Islet of Langerhans (tissue), 1 donor: ENCODE data around the gene COA8.

Source experiments
- FAIRE-seq: peaks from one replicate; lab custom pipeline; 2011; peaks lifted over from hg19 to GRCh38; lab: Jason Lieb, UNC

The COA8 gene

GRCh38 chr14:103526247-103526913 is 36.4 kb upstream of the COA8 start:
- no peak for FAIRE-seq

GRCh38 chr14:103526914-103527248 is 35.9 kb upstream of the COA8 start:
- no peak for FAIRE-seq

- no peak for FAIRE-seq
Measured at GRCh38 chr14:103527408-103528145, 35.2 kb upstream of the COA8 start.

- FAIRE-seq: no peak
Measured at GRCh38 chr14:103528146-103528586, 34.6 kb upstream of the COA8 start.

GRCh38 chr14:103528587-103529382 is 34.0 kb upstream of the COA8 start, which contains the start of gene TRMT61A:
Gene TRMT61A, plus strand, starts transcription at chr14:103529196. Its CDS starts 783 bp downstream, at chr14:103529979.
- no peak for FAIRE-seq

- FAIRE-seq: no peak
Measured at GRCh38 chr14:103529383-103530365, 33.1 kb upstream of the COA8 start.

GRCh38 chr14:103530390-103530789 is 32.4 kb upstream of the COA8 start:
- no peak for FAIRE-seq

GRCh38 chr14:103530831-103531230 is 31.9 kb upstream of the COA8 start:
- no peak for FAIRE-seq

GRCh38 chr14:103531421-103532215 is 31.1 kb upstream of the COA8 start:
- FAIRE-seq: no peak

GRCh38 chr14:103532216-103533136 is 30.3 kb upstream of the COA8 start:
- no peak for FAIRE-seq

GRCh38 chr14:103533137-103533998 is 29.4 kb upstream of the COA8 start:
- no peak for FAIRE-seq

GRCh38 chr14:103533999-103534575 is 28.7 kb upstream of the COA8 start:
- no peak for FAIRE-seq

GRCh38 chr14:103534576-103535061 is 28.1 kb upstream of the COA8 start:
- FAIRE-seq: no peak

- no peak for FAIRE-seq
Measured at GRCh38 chr14:103535081-103535890, 27.5 kb upstream of the COA8 start.

GRCh38 chr14:103535891-103536565 is 26.7 kb upstream of the COA8 start:
- FAIRE-seq: no peak

- FAIRE-seq: no peak
Measured at GRCh38 chr14:103536693-103537092, 26.1 kb upstream of the COA8 start.
